ENCODE results near the gene HMOX2.

DNA sequence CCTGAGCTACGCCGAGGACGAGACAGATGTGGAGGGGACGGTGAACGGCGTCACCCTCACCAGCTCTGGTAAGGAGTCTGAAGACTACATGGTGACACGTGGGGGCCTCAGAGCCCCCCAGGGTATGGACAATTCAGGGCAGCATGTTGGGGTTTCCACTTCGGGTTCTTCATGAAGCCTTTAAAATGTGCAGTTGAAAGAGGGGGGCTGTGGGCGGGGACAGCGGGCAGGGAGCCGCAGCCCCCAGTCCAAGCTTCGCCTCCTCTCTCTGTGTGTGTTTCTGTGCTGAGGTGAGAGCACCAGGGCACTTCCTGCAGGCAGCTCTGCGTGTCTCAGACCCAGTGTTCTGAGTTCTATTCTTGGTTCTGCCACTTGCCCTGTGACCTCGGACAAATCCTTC lies 25.8 kb upstream of the HMOX2 start:
- TF ChIP-seq EZH2 (IDR thresholded peaks at IDR 0.05) (no peak), FOXP2 (optimal IDR thresholded peaks at IDR 0.05; ENCODE audit: control extremely low read depth, extremely low read length, insufficient read depth) (no peak), POLR2AphosphoS5 (IDR thresholded peaks at IDR 0.05; ENCODE audit: borderline replicate concordance, low read depth, low read length) (no peak)

Data from SK-N-MC (cell line).